ENCODE data around the gene HAUS7.
A peak's percentile ranks its signal among the peaks of the same experiment; 100 is the strongest.

HAUS7 gene

GRCh38 chrX:153414856-153415510 is 55.4 kb downstream of the HAUS7 start:
- no peak for TF ChIP-seq CTCF (IDR thresholded peaks at IDR 0.05; ENCODE audit: borderline replicate concordance, insufficient read depth, low read depth, low read length)
- H3K4me3 ChIP-seq (ENCODE audit: low read depth, low read length), result no peak overlapping the region

DNA sequence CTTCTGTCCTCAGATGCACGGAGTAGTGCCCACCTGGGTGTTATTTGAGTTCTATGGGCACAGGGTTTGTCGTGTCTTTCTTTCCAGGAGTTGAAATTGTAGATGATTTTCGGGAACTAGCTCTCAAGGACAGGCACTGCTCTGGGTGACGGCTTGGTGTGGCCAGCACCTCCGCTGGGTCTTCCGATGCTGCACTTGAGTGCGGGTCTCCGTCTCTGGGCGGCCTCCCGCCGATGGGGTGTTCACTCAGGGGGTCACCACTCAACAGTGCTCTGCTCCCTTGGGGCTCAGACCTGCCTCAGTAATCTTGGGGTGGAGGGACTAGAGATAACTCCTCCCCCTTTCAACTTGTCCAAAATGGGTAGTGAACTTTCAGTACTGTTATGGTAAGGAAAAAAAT is 56.6 kb downstream of the HAUS7 start:
- no peak overlapping the region for H3K4me3 ChIP-seq (ENCODE audit: low read depth, low read length)
- no peak for TF ChIP-seq CTCF (IDR thresholded peaks at IDR 0.05; ENCODE audit: borderline replicate concordance, insufficient read depth, low read depth, low read length)

DNA sequence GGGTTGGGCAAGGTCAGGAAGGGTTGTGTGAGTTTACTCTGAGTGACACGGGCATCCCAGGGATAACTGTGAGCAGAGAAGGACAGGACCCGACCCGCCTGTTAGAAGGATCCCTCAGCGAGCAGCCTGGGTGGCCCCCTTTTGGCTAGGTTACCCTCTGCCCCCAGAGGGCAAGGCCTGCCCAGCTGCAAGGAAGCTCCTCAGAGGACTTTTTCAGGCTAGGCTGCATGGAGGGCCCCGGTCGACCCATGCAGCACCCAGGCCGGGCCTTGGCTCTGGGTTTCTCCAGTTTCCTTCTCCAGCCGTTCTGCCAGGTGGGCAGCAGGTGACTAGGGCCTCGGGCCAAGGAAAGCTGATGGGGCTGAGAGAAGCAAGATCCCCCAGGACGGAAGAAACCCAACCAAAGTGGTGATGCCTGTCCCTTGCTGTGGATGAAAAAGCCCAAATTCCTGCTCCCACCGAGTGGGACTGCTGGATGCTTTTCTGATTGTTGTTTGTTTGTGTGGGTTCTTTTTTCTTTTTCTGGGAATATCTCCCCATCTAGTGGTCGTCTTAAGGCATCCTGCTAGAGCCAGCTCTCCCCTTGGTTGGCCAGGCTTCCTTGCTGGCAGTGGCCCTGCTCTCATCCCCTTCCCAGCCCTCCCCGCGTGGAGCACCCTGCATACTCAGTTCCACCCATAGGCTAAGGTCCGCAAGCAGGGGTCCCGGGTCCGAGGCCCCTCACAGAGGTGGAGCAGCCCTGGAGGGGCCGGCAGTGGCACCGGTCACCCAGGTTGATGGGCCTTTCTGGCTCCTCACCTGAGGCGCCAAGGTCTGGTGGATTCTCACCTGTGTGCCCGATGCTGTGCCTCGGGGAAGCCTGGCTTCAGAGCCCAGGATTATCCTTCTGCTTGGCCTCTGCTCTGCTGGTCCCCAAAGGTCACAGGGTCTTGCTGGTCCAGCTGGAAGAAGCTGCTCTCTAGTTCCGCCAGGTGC is 57.3 kb downstream of the HAUS7 start:
- H3K4me3 ChIP-seq (ENCODE audit: low read depth, low read length), result no peak overlapping the region
- TF ChIP-seq CTCF (IDR thresholded peaks at IDR 0.05; ENCODE audit: borderline replicate concordance, insufficient read depth, low read depth, low read length), result no peak

- no peak for TF ChIP-seq CTCF (IDR thresholded peaks at IDR 0.05; ENCODE audit: borderline replicate concordance, insufficient read depth, low read depth, low read length)
- H3K4me3 ChIP-seq (ENCODE audit: low read depth, low read length), result peak overlapping the region; percentile 62
Measured at GRCh38 chrX:153411988-153412574, 58.3 kb downstream of the HAUS7 start.

GRCh38 chrX:153411255-153411987 is 59.0 kb downstream of the HAUS7 start, which contains the start of gene ZFP92:
TSS of gene ZFP92 (plus strand) at chrX:153411472. CDS start at chrX:153418323, 6,851 bp downstream.
- TF ChIP-seq CTCF (IDR thresholded peaks at IDR 0.05; ENCODE audit: borderline replicate concordance, insufficient read depth, low read depth, low read length), result no peak
- peak within 1 kb of the TSS; percentile 62 for H3K4me3 ChIP-seq (ENCODE audit: low read depth, low read length)

GRCh38 chrX:153410888-153411254 is 59.5 kb downstream of the HAUS7 start:
- H3K4me3 ChIP-seq (ENCODE audit: low read depth, low read length), result peak overlapping the region; percentile 62
- TF ChIP-seq CTCF (IDR thresholded peaks at IDR 0.05; ENCODE audit: borderline replicate concordance, insufficient read depth, low read depth, low read length), result no peak
